Endothelial cell (in vitro differentiated cells): ENCODE data around the gene PASD1. TPM values are rescaled to one million over a fixed set of nuclear protein-coding genes. Genes with fewer than 3 reads are reported as not detected.

Experiments used
- DNase-seq: peaks from one replicate; pipeline ENCODE4 v3.0.0; 2021; ENCODE audit warnings: low spot score
- H3K27ac Mint-ChIP-seq: one replicate; pipeline ENCODE4 v1.8.0; 2021; ENCODE audit warnings: mixed read lengths, inconsistent platforms; ENCODE audit not compliant: unreplicated experiment
- H3K27me3 Mint-ChIP-seq: one replicate; pipeline ENCODE4 v1.8.0; 2021; ENCODE audit warnings: mild to moderate bottlenecking, moderate library complexity, mixed read lengths, inconsistent platforms; ENCODE audit not compliant: unreplicated experiment
- H3K36me3 Mint-ChIP-seq: one replicate; pipeline ENCODE4 v1.8.0; 2021; ENCODE audit warnings: mild to moderate bottlenecking, low read depth, mixed read lengths, inconsistent platforms; ENCODE audit not compliant: unreplicated experiment
- H3K4me1 Mint-ChIP-seq: one replicate; pipeline ENCODE4 v1.8.0; 2021; ENCODE audit warnings: mild to moderate bottlenecking, mixed read lengths, inconsistent platforms; ENCODE audit not compliant: unreplicated experiment
- H3K4me3 Mint-ChIP-seq: one replicate; pipeline ENCODE4 v1.8.0; 2021; ENCODE audit warnings: mild to moderate bottlenecking, mixed read lengths, inconsistent platforms; ENCODE audit not compliant: unreplicated experiment
- H3K9me3 Mint-ChIP-seq: one replicate; pipeline ENCODE4 v1.8.0; 2021; ENCODE audit warnings: mixed read lengths, inconsistent platforms; ENCODE audit not compliant: unreplicated experiment
- total RNA-seq: library from RNA; stranded (reverse); fragmentation: NEBNext Ultra II Directional; extraction: Animal tissue kit (Norgen Biotek cat#: 25700); gene quantifications from one replicate; pipeline ENCODE4 v1.2.1, GENCODE V29; 2021; ENCODE audit not compliant: unreplicated experiment
- TF ChIP-seq, protein P1 (sequence below): fragments of 200-600 bp; sonication (generic); IDR thresholded peaks from one replicate; pipeline ENCODE4 v1.5.0; 2021; ENCODE audit warnings: antibody characterized with exemption; ENCODE audit not compliant: unreplicated experiment

Gene PASD1
- total RNA-seq, 1 donor from 2014 or later = not detected

DNA sequence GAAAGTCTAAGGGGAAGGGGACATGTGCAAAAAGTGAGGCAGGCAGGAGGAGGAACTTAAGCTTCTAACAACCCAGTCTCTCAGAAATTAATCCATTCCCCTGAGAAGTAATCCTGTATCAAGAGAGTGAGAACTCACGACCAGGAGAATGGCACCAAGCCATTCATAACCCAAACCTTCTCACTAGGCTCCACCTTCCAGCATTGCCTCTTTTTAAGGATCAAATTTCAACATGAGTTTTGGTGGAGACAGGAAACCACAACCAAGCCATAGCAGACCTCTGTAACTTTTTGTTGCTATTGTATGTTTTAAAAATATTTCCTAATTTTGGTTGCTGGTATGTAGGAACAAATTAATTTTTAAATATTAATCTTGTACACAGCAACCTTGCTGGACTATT lies 32.8 kb downstream of the PASD1 start:
- no peaks in the 10 kb centered on the region for H3K4me1 Mint-ChIP-seq
- no peaks in the 10 kb centered on the region for H3K36me3 Mint-ChIP-seq
- no peak overlapping the region for H3K4me3 Mint-ChIP-seq
- H3K27me3 Mint-ChIP-seq = no peaks in the 10 kb centered on the region
- no peak for DNase-seq
- TF ChIP-seq, protein P1, sequence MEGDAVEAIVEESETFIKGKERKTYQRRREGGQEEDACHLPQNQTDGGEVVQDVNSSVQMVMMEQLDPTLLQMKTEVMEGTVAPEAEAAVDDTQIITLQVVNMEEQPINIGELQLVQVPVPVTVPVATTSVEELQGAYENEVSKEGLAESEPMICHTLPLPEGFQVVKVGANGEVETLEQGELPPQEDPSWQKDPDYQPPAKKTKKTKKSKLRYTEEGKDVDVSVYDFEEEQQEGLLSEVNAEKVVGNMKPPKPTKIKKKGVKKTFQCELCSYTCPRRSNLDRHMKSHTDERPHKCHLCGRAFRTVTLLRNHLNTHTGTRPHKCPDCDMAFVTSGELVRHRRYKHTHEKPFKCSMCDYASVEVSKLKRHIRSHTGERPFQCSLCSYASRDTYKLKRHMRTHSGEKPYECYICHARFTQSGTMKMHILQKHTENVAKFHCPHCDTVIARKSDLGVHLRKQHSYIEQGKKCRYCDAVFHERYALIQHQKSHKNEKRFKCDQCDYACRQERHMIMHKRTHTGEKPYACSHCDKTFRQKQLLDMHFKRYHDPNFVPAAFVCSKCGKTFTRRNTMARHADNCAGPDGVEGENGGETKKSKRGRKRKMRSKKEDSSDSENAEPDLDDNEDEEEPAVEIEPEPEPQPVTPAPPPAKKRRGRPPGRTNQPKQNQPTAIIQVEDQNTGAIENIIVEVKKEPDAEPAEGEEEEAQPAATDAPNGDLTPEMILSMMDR = no peak
- H3K9me3 Mint-ChIP-seq = no peaks in the 10 kb centered on the region
- no peak overlapping the region for H3K27ac Mint-ChIP-seq

DNA sequence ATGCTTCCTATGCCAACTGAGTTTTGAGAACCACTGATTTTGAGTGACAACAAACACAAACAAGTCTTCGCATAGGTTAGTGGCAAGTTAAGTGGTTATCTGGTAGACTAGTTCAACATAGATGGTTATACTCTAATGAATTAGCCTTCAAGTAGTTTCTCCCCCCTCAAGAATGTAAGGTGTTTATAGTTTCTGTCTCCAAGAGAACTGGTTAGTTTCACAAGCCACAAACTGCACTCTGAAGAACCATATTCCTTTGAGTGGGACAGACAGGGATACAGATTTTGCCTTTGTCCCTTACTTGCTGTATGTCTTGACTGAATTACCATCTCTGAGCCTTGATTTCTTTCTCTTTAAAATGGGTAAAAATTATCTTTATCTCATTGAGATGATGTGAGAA lies 41.5 kb downstream of the PASD1 start:
- no peak overlapping the region for H3K4me3 Mint-ChIP-seq

DNA sequence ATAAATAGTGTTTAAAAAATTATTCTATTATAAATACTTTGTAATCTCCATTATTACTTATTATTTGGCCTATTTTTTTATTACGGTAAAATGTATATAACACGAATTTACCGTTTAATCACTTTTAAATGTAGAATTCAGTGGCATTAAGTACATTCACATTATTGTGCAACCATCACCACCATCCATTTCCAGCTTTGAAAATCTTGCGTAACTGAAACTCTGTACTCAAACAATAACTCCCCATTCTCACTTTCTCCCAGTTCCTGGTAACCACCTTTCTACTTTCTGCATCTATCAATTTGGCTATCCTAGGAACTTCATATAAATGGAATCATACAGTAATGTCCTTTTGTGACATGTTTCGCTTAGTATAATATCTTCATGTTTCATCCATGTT lies 45.7 kb downstream of the PASD1 start:
- no peaks in the 10 kb centered on the region for H3K9me3 Mint-ChIP-seq
- H3K4me3 Mint-ChIP-seq = no peak overlapping the region
- TF ChIP-seq, protein P1 = no peak

More for the DNA sequence above, 41.5 kb downstream of the PASD1 start:
- Mint-ChIP-seq H3K27ac (no peak overlapping the region), H3K9me3 (no peaks in the 10 kb centered on the region), H3K36me3 (no peaks in the 10 kb centered on the region), H3K27me3 (no peaks in the 10 kb centered on the region), H3K4me1 (no peaks in the 10 kb centered on the region)
- TF ChIP-seq, protein P1 = no peak
- no peak for DNase-seq

DNA sequence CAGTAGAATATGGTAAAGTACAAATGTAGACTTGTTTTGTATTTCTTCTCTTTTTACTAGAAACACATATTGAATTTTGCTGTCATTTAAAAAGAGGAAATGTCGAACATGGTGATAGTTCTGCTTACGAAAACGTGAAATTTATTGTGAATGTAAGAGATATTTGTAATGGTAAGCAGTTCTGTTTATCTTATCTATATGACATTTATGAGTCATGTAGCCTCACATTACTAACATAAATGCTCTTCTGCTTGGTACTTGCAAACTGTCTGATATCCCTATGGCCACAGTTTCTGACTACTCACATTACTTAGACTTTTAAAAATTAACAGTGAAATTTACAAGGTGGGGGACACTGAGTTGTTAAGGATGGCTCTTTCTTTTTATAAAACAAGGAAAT lies 57.9 kb downstream of the PASD1 start:
- Mint-ChIP-seq H3K27me3 (no peaks in the 10 kb centered on the region), H3K4me1 (no peaks in the 10 kb centered on the region), H3K9me3 (no peaks in the 10 kb centered on the region), H3K4me3 (no peak overlapping the region), H3K27ac (no peak overlapping the region), H3K36me3 (no peaks in the 10 kb centered on the region)
- DNase-seq = no peak
- TF ChIP-seq, protein P1 = no peak

More for the DNA sequence above, 45.7 kb downstream of the PASD1 start:
- Mint-ChIP-seq H3K27ac (no peak overlapping the region), H3K36me3 (no peaks in the 10 kb centered on the region), H3K4me1 (no peaks in the 10 kb centered on the region), H3K27me3 (peaks cover 1% of the 10 kb centered on the region)
- DNase-seq = no peak

DNA sequence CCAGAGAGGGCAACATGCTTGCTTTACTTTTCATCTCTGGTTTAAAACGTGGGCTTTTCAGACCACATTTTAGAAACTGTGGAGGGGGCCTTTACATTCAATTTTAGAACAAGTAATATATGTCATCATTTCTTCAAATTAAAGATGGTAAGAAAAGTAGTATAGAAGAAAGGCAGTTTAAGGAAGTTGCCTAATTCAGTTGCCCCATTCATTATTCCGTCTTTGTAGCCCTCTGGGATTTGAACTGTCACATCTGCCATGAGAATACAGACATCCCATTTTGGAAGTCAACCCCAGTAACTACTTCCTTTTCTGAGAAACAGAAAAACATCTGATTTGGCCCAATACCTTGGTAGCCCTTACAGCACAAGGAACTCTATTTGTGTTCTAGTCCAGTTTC lies 61.2 kb downstream of the PASD1 start:
- Mint-ChIP-seq H3K27ac (no peak overlapping the region), H3K27me3 (no peaks in the 10 kb centered on the region), H3K9me3 (no peaks in the 10 kb centered on the region), H3K36me3 (no peaks in the 10 kb centered on the region), H3K4me1 (no peaks in the 10 kb centered on the region), H3K4me3 (no peak overlapping the region)
- DNase-seq = no peak
- TF ChIP-seq, protein P1 = no peak
